ENCODE data around the gene MOB2. TPM values are rescaled to one million over a fixed set of nuclear protein-coding genes. Genes with fewer than 3 reads are reported as not detected.
A peak's percentile ranks its signal among the peaks of the same experiment; 100 is the strongest.

MOB2 gene
- total and polyA plus RNA-seq, 4 donors: 31.6 to 45.2 (median 36.4) TPM

- ATAC-seq (ENCODE audit: insufficient read depth, low FRiP score): no peak
- no peak overlapping the region for H3K4me3 ChIP-seq
- peaks cover 0 to 3% (median 0%) of the 10 kb centered on the region in 4 donors for H3K9me3 ChIP-seq (ENCODE audit: control insufficient read depth in 4 of 4, insufficient read depth in 3 of 4, low read length in 3 of 4)
- H3K9ac ChIP-seq (ENCODE audit: insufficient read depth in 1 of 2, low read length in 2 of 2): no peak overlapping the region
- peaks cover 0 to 24% (median 9%) of the 10 kb centered on the region in 5 donors for H3K4me1 ChIP-seq (ENCODE audit: control insufficient read depth in 5 of 5, insufficient read depth in 5 of 5, low read length in 5 of 5)
- 88% methylated on average over 44 to 46 of the region's 46 CpGs for WGBS, 2 donors
- no peak for TF ChIP-seq CTCF (IDR thresholded peaks at IDR 0.05; ENCODE audit: control extremely low read depth, extremely low read depth)
- DNase-seq: no peak
- no peaks in the 10 kb centered on the region for H3K27me3 ChIP-seq (ENCODE audit: control insufficient read depth in 3 of 3, insufficient read depth in 3 of 3, low read length in 2 of 3)
- H3K36me3 ChIP-seq (ENCODE audit: control insufficient read depth in 4 of 4, insufficient read depth in 4 of 4, low read length in 4 of 4): peaks cover 0 to 5% (median 2%) of the 10 kb centered on the region in 4 donors
- no peak overlapping the region for H3K27ac ChIP-seq (ENCODE audit: low read depth in 1 of 2, low read length in 1 of 2)
Measured at GRCh38 chr11:1461826-1462697, 24.5 kb downstream of the MOB2 start.

- peaks cover 0 to 5% (median 2%) of the 10 kb centered on the region in 4 donors for H3K36me3 ChIP-seq (ENCODE audit: control insufficient read depth in 4 of 4, insufficient read depth in 4 of 4, low read length in 4 of 4)
- ATAC-seq (ENCODE audit: insufficient read depth, low FRiP score) (no peak), DNase-seq (peak; percentile 43 to 50 (median 49))
- H3K27ac ChIP-seq (ENCODE audit: low read depth in 1 of 2, low read length in 1 of 2): no peak overlapping the region
- peaks cover 0 to 3% (median 0%) of the 10 kb centered on the region in 4 donors for H3K9me3 ChIP-seq (ENCODE audit: control insufficient read depth in 4 of 4, insufficient read depth in 3 of 4, low read length in 3 of 4)
- peaks cover 0 to 24% (median 9%) of the 10 kb centered on the region in 5 donors for H3K4me1 ChIP-seq (ENCODE audit: control insufficient read depth in 5 of 5, insufficient read depth in 5 of 5, low read length in 5 of 5)
- no peak overlapping the region for H3K9ac ChIP-seq (ENCODE audit: insufficient read depth in 1 of 2, low read length in 2 of 2)
- no peak overlapping the region for H3K4me3 ChIP-seq
- TF ChIP-seq CTCF (IDR thresholded peaks at IDR 0.05; ENCODE audit: control extremely low read depth, extremely low read depth): no peak
- 74 to 85% methylated on average over 44 to 50 of the region's 50 CpGs for WGBS, 2 donors
- no peaks in the 10 kb centered on the region for H3K27me3 ChIP-seq (ENCODE audit: control insufficient read depth in 3 of 3, insufficient read depth in 3 of 3, low read length in 2 of 3)
Measured at GRCh38 chr11:1460986-1461825, 25.4 kb downstream of the MOB2 start.

- Histone ChIP-seq H3K9me3 (ENCODE audit: control insufficient read depth in 4 of 4, insufficient read depth in 3 of 4, low read length in 3 of 4) (peaks cover 0 to 3% (median 0%) of the 10 kb centered on the region in 4 donors), H3K9ac (ENCODE audit: insufficient read depth in 1 of 2, low read length in 2 of 2) (no peak overlapping the region), H3K27ac (ENCODE audit: low read depth in 1 of 2, low read length in 1 of 2) (no peak overlapping the region), H3K4me1 (ENCODE audit: control insufficient read depth in 5 of 5, insufficient read depth in 5 of 5, low read length in 5 of 5) (peaks cover 0 to 24% (median 9%) of the 10 kb centered on the region in 5 donors), H3K36me3 (ENCODE audit: control insufficient read depth in 4 of 4, insufficient read depth in 4 of 4, low read length in 4 of 4) (peaks cover 0 to 5% (median 1%) of the 10 kb centered on the region in 4 donors), H3K27me3 (ENCODE audit: control insufficient read depth in 3 of 3, insufficient read depth in 3 of 3, low read length in 2 of 3) (no peaks in the 10 kb centered on the region), H3K4me3 (no peak overlapping the region)
- 51 to 67% methylated on average over 22 to 44 of the region's 44 CpGs for WGBS, 2 donors
- ATAC-seq (ENCODE audit: insufficient read depth, low FRiP score): no peak
- DNase-seq: peak; percentile 76 to 87 (median 81)
- no peak for TF ChIP-seq CTCF (IDR thresholded peaks at IDR 0.05; ENCODE audit: control extremely low read depth, extremely low read depth)
Measured at GRCh38 chr11:1460396-1460985, 26.1 kb downstream of the MOB2 start.
